GM19099 (cell line): ENCODE results near the gene SYNGR4.

Experiments
- POLR2A ChIP-seq: IDR thresholded peaks from 3 replicates; pipeline ENCODE4 v1.6.1; 2011; ENCODE audit warnings: low read depth; ENCODE audit not compliant: insufficient read length; ENCODE audit errors: extremely low read depth

Gene SYNGR4

DNA sequence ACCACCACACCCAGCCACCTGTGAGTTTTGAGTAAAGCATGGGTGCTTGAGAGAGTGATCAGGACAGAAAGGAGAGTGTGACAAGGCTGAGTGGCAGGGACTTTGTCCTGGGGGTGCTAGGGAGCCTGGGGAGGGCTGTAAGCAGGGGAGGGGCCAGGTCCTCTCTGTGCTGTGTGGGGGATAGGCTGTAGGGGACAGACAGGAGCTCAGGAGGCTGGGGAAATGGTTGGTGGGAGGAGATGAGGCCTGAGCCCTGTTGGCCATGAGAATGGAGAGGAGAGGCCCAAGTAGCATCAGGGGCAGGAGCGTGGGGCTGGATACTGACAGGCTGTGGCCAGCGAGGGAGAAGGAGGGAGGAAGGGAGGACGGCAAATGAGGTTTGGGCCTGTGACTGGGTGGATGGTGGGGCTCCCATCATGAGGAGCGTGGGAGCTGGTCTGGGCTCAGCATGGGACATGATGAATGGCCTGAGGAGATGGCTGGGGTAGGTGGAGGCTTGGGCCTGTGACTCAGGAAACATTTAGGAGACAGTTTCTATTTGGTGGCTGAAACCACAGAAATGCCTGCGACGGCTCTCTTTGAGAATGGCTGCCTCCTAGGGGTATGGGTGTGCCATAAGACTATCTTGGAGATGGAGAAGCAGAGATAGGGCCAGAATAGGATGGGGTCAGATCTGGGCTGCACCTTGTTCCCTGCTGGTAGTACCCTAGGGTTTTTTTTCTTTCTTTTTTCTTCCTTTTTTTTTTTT is 54.3 kb downstream of the SYNGR4 start:
- TF ChIP-seq POLR2A, result no peak

DNA sequence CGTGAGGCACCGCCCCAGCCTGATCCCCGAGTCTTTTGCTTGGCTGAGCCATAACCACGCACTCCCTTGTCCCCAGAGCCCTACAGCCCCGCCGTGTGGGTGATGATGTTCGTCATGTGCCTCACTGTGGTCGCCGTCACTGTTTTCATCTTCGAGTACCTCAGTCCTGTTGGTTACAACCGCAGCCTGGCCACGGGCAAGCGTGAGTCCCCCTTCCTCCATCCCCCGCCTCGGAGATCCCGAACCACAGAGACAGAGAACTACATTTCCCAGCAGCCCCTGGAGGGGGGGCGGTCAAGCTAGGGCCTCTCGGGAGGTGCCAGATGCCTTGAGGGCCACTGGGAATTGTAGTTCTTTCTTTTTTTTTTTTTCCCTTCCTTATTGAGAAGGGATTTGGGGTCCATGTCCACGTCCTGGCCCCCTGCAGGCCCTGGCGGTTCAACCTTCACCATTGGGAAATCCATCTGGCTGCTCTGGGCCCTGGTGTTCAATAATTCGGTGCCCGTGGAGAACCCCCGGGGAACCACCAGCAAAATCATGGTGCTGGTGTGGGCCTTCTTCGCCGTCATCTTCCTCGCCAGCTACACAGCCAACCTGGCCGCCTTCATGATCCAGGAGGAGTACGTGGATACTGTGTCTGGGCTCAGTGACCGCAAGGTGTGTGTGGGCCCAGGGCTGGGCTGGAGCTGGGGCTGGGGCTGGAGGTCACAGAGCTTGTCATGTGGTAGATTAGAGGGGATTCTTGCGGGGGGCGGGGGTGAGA is 55.2 kb downstream of the SYNGR4 start:
- TF ChIP-seq POLR2A, result no peak

DNA sequence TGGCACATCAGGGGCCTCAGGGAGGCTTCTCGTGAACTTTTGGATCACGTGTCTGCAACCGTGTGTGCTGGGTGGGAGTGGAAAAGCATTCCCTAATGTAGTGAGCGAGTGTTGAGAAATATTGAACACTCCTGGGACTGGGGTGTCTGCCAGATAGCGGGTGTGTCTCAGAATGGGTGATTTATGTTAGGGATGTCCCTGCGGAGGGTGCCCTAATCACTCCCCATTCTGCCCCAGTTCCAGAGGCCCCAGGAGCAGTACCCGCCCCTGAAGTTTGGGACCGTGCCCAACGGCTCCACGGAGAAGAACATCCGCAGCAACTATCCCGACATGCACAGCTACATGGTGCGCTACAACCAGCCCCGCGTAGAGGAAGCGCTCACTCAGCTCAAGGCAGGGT is 57.4 kb downstream of the SYNGR4 start:
- no peak for TF ChIP-seq POLR2A

DNA sequence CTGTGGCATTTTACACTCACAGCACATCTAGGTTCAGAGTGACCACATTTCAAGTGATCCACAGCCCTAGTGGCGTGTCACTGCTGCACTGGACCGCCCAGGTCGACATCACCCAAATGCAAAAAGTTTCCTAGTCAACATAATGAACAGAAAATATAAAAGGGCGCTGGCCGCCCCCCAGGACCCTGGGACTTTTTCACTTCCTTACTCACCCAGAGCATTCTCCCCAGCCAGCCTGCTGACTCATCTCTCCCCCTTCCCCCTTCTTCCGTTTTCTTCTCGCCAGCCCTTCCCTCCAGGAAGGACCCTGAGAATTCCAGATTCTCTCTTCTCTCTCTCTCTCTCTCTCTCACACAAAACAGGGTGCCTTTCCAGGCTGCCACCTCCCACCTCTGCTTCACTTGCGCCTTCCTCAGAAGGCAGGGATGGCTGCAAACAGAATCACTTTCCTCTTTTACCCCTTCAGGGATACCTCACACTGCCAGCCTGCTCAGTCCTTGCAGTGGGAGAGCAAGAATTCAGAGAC is 60.6 kb downstream of the SYNGR4 start:
- TF ChIP-seq POLR2A, result no peak
